HG02884 (cell line): ENCODE measurements around the gene SMU1.
"Not testable (repeated sequence)": the region's sequence is repeated elsewhere in the genome, so short reads cannot be mapped to it uniquely, and the experiment has no call there.

Experiments
- ATAC-seq: cut with Tn5 transposase; IDR thresholded peaks from one replicate; pipeline ENCODE4 v1.9.1; 2021; ENCODE audit warnings: mild to moderate bottlenecking, moderate library complexity; ENCODE audit not compliant: unreplicated experiment

Gene SMU1

DNA sequence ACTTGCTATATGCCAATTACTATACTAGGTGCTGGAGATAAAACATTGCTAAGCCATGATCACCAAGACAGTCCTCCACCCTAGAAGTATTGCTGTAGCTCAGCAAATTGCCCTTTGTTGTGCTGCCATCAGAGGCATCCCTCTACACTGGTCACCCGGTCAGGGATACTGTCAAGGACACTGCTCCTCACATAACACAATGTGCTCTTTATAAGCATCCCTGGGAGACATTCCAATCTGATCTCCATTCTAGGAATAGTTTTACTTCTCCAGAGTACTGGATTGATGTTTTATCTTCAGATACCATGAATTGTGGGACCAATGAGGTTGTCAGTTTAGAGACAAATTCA lies 61.8 kb downstream of the SMU1 start:
- ATAC-seq = no peak

DNA sequence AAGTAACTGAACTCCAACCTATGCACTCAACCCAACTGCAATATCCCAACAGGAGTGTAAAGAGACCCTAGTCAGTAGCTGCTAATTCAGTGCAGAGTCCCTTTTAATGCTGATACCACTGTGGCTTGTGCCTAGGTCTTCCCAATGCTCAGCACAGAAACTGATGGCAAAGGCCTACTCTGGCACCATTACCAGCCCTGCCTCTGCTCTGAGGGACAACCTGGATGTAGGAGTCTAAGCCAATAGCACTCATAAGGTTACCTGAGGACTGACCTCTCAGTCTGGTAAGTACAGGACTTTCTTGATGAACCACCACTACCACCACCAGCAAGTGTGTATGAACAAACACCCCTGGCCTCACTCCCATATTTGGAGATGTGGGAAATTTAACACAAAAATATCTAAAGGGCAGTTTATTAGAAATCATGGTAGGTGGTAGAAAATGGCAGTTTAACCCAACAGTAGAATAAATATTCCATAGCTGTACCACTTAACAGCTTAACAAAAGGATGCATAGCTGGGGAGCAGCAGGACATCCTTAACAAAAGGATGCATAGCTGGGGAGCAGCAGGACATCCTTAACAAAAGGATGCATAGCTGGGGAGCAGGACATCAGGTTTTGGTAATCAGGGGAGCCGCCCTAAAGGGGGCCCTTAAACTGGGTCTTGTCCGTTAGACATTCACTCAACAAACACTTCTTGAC lies 62.4 kb downstream of the SMU1 start:
- no peak for ATAC-seq

DNA sequence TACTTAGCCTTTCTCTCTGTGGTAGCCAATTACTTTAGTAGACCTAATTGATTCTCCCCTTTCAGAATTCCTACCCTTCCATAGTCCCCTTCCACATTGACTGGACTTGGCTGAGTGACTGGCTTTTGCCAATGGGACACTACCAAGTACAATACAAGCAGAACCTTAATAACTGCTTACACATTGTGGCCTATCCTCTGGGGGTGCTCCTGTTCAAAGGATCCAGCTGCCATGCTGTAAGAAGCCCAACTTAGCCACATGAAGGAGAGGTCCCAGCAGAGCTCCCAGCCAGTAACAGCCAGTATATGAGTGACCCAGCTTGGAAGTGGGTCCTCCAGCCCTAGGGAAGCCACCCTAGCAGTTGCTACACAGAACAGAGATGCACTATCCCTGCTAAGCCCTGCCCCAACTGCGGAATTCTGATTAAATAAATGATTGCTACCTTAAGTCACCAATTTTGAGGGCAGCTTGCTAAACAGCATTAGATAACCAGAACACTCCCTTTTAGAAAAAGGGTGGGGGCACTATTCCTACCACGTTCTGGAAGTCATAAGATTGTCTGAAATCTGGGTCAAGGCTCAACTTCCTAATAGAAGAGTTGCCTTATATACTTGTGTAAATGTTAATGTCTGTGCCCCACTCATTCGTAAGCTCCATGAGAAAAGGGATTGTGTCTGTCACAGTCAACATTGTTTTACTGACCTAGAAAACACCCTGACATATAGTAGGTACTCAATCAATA lies 64.0 kb downstream of the SMU1 start:
- ATAC-seq = no peak

DNA sequence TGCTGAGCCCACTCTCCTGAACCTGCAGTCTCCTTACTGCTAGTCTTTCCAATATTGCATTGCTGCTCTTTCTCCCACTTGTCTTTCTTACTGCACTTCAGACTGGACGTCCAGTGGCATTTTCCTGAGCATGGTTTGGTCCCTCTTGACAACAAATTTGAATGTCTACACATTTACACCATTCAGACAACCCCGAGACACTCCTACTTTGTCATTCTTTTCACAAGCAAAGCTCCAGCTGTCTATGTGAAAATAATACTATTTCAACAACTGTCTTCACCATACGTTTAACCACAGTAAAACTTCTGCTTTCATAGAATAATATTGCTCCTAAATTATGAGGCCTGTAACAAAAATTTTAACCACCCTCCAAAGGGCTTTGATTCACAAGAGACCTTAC lies 64.6 kb downstream of the SMU1 start:
- ATAC-seq = no peak

DNA sequence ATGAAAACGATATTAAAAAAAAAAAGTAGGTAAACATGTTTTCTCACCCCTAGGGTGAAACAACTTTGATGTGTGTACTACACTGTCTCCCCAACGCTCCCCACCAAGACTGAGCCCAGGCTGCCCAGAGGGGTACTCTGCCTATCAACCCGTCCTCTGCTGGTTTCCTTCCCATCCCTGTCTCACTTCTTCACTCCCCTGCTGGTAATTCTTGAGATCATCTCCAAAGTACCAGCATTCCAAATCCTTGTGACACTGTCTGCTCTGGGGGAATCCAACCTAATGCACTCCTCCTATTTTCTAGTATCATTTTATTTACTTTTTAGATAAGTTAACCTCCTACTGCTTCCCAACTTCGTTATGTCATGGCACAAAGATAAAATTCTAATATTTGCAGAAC lies 68.7 kb downstream of the SMU1 start:
- no peak for ATAC-seq

- not testable (repeated sequence) for ATAC-seq
These were observed 71.1 kb downstream of the SMU1 start for GRCh38 chr9:33005335-33005734.

DNA sequence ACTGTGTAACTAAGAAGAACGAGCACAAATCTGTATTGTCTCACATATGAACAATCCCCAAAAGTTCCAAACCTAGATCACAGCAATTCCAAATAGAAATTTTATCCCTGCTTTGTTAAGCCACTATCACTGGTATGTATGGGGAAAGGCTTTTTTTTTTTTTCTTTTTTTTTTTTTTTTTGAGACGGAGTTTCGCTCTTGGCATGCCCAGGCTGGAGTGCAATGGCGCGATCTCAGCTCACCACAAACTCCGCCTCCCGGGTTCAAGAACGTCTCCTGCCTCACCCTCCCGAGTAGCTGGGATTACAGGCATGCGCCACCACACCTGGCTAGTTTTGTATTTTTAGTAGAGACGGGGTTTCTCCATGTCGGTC lies 75.8 kb downstream of the SMU1 start:
- not testable (repeated sequence) for ATAC-seq

- ATAC-seq = no peak
These were observed 83.8 kb downstream of the SMU1 start for GRCh38 chr9:32992595-32993238.

- no peak for ATAC-seq
These were observed 84.4 kb downstream of the SMU1 start for GRCh38 chr9:32991897-32992594.
